ENCODE results near the gene NOVA1. TPM values are rescaled to one million over a fixed set of nuclear protein-coding genes. Genes with fewer than 3 reads are reported as not detected.

NOVA1 gene
- total RNA-seq, 4 donors from 2014 or later = 10.2 to 41.6 (median 22.3) TPM

GRCh38 chr14:26415618-26416123, 182.2 kb downstream of the NOVA1 start:
- DNase-seq (ENCODE audit: low spot score) (no peak), ATAC-seq (ENCODE audit: low FRiP score) (peak; percentile 37)
- no peak for TF ChIP-seq CTCF (IDR thresholded peaks at IDR 0.05)

- DNase-seq (ENCODE audit: low spot score) (no peak), ATAC-seq (ENCODE audit: low FRiP score) (no peak)
- TF ChIP-seq CTCF (IDR thresholded peaks at IDR 0.05) = no peak
These were observed 182.9 kb downstream of the NOVA1 start for GRCh38 chr14:26414926-26415325.

- DNase-seq (ENCODE audit: low spot score) (no peak), ATAC-seq (ENCODE audit: low FRiP score) (no peak)
- no peak for TF ChIP-seq CTCF (IDR thresholded peaks at IDR 0.05)
These were observed 183.7 kb downstream of the NOVA1 start for GRCh38 chr14:26414103-26414502.

- ATAC-seq (ENCODE audit: low FRiP score) (no peak), DNase-seq (ENCODE audit: low spot score) (no peak)
- TF ChIP-seq CTCF (IDR thresholded peaks at IDR 0.05) = no peak
These were observed 185.4 kb downstream of the NOVA1 start for GRCh38 chr14:26412421-26412820.

- TF ChIP-seq CTCF (IDR thresholded peaks at IDR 0.05) = no peak
- ATAC-seq (ENCODE audit: low FRiP score) (no peak), DNase-seq (ENCODE audit: low spot score) (no peak)
These were observed 187.6 kb downstream of the NOVA1 start for GRCh38 chr14:26410189-26410685.

- no peak for ATAC-seq (ENCODE audit: low FRiP score)
These were observed 192.9 kb downstream of the NOVA1 start for GRCh38 chr14:26404927-26405326.

More at GRCh38 chr14:26404927-26405326, 192.9 kb downstream of the NOVA1 start:
- no peak for DNase-seq (ENCODE audit: low spot score)
- no peak for TF ChIP-seq CTCF (IDR thresholded peaks at IDR 0.05)

Data from omental fat pad (tissue), 4 donors.